ENCODE results near the gene LRRC38.

DNA sequence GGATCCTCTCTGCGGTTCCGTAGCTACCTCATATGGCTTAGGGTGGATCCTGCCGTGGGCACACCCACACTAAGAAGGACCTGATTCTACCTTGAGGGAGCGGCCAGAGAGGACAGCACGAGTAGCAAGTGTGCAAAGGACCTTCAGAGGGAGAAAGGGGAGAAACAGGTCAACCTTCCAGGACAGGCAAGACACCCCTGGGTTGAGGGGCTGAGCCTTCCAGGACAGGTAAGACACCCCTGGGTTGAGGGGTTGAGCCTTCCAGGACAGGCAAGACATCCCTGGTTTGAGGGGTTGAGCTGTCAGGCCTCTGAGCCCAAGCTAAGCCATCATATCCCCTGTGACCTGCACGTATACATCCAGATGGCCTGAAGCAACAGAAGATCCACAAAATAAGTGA, 46.7 kb upstream of the LRRC38 start:
- TF ChIP-seq POLR2A (IDR thresholded peaks at IDR 0.05), result no peak
- no peak for TF ChIP-seq CTCF (IDR thresholded peaks at IDR 0.05)

All from adrenal gland (tissue), 5 donors.